Measurements from ENCODE around the gene KRTAP10-11.
"Not testable (repeated sequence)": the region's sequence is repeated elsewhere in the genome, so short reads cannot be mapped to it uniquely, and the experiment has no call there.

The KRTAP10-11 gene

DNA sequence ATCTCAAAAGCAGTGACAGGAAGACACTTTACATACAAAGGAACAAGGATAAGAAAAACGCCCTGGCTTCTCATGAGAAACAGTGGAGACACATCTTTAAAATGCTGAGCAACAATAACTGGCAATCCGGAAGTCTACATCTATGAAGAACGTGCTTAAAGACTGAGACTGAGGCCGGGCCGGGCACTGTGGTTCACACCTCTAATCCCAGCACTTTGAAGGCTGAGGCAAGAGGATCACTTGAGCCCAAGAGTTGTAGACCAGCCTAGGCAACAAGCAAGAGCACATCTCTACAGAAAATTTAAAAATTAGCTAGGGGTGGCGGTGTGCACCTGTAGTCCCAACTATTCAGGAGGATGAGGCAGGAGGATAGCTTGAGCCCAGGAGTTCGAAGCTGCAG lies 37.9 kb downstream of the KRTAP10-11 start:
- H4K20me1 ChIP-seq (ENCODE audit: insufficient read depth, low read length) = no peaks in the 10 kb centered on the region
- DNase-seq = no peak
- no peaks in the 10 kb centered on the region for H3K9me2 ChIP-seq (replicated peaks; ENCODE audit: insufficient read depth, low read length)
- TF ChIP-seq, protein P1, sequence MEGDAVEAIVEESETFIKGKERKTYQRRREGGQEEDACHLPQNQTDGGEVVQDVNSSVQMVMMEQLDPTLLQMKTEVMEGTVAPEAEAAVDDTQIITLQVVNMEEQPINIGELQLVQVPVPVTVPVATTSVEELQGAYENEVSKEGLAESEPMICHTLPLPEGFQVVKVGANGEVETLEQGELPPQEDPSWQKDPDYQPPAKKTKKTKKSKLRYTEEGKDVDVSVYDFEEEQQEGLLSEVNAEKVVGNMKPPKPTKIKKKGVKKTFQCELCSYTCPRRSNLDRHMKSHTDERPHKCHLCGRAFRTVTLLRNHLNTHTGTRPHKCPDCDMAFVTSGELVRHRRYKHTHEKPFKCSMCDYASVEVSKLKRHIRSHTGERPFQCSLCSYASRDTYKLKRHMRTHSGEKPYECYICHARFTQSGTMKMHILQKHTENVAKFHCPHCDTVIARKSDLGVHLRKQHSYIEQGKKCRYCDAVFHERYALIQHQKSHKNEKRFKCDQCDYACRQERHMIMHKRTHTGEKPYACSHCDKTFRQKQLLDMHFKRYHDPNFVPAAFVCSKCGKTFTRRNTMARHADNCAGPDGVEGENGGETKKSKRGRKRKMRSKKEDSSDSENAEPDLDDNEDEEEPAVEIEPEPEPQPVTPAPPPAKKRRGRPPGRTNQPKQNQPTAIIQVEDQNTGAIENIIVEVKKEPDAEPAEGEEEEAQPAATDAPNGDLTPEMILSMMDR (IDR thresholded peaks at IDR 0.05; ENCODE audit: low read length) = no peak
- TF ChIP-seq EZH2 (optimal IDR thresholded peaks at IDR 0.05; ENCODE audit: low read depth, low read length) = no peak
- TF ChIP-seq EZH2phosphoT487 (IDR thresholded peaks at IDR 0.05; ENCODE audit: low read length) = no peak
- no peak overlapping the region for H3K9ac ChIP-seq (ENCODE audit: low read length)
- H3K4me1 ChIP-seq (ENCODE audit: low read length) = no peaks in the 10 kb centered on the region
- H3K4me3 ChIP-seq (ENCODE audit: low read length) = no peak overlapping the region
- no peak overlapping the region for H3K27ac ChIP-seq (ENCODE audit: low read length)
- H3K36me3 ChIP-seq (replicated peaks; ENCODE audit: insufficient read depth, low read length) = no peaks in the 10 kb centered on the region
- H3K27me3 ChIP-seq (replicated peaks; ENCODE audit: insufficient read depth, low read length) = peaks cover 99% of the 10 kb centered on the region
- H3K79me2 ChIP-seq (ENCODE audit: low read length) = no peaks in the 10 kb centered on the region
- no peak overlapping the region for H2AFZ ChIP-seq (ENCODE audit: low read length)
- H3K9me3 ChIP-seq (replicated peaks; ENCODE audit: insufficient read depth, low read length) = no peaks in the 10 kb centered on the region
- H3K4me2 ChIP-seq (ENCODE audit: low read depth, low read length) = no peak overlapping the region
- no peaks in the 10 kb centered on the region for H3F3A ChIP-seq (ENCODE audit: insufficient read depth, low read length)

GRCh38 chr21:44684483-44684882 lies 38.3 kb downstream of the KRTAP10-11 start:
- no peaks in the 10 kb centered on the region for H3K79me2 ChIP-seq (ENCODE audit: low read length)
- H3F3A ChIP-seq (ENCODE audit: insufficient read depth, low read length) = no peaks in the 10 kb centered on the region
- H3K9me3 ChIP-seq (replicated peaks; ENCODE audit: insufficient read depth, low read length) = no peaks in the 10 kb centered on the region
- H3K9me2 ChIP-seq (replicated peaks; ENCODE audit: insufficient read depth, low read length) = no peaks in the 10 kb centered on the region
- no peak overlapping the region for H3K27ac ChIP-seq (ENCODE audit: low read length)
- DNase-seq = no peak
- no peaks in the 10 kb centered on the region for H4K20me1 ChIP-seq (ENCODE audit: insufficient read depth, low read length)
- TF ChIP-seq, protein P1 (IDR thresholded peaks at IDR 0.05; ENCODE audit: low read length) = no peak
- TF ChIP-seq EZH2 (optimal IDR thresholded peaks at IDR 0.05; ENCODE audit: low read depth, low read length) (no peak), EZH2phosphoT487 (IDR thresholded peaks at IDR 0.05; ENCODE audit: low read length) (no peak)
- no peak overlapping the region for H3K9ac ChIP-seq (ENCODE audit: low read length)
- H3K36me3 ChIP-seq (replicated peaks; ENCODE audit: insufficient read depth, low read length) = no peaks in the 10 kb centered on the region
- no peak overlapping the region for H3K4me2 ChIP-seq (ENCODE audit: low read depth, low read length)
- no peak overlapping the region for H2AFZ ChIP-seq (ENCODE audit: low read length)
- peaks cover 98% of the 10 kb centered on the region for H3K27me3 ChIP-seq (replicated peaks; ENCODE audit: insufficient read depth, low read length)
- no peaks in the 10 kb centered on the region for H3K4me1 ChIP-seq (ENCODE audit: low read length)
- H3K4me3 ChIP-seq (ENCODE audit: low read length) = no peak overlapping the region

GRCh38 chr21:44685050-44685449 lies 38.8 kb downstream of the KRTAP10-11 start:
- H3K4me1 ChIP-seq (ENCODE audit: low read length); H3K9me2 ChIP-seq (replicated peaks; ENCODE audit: insufficient read depth, low read length); H3K9me3 ChIP-seq (replicated peaks; ENCODE audit: insufficient read depth, low read length); H2AFZ ChIP-seq (ENCODE audit: low read length); H3K27ac ChIP-seq (ENCODE audit: low read length); H3K4me3 ChIP-seq (ENCODE audit: low read length); H3K36me3 ChIP-seq (replicated peaks; ENCODE audit: insufficient read depth, low read length); H3F3A ChIP-seq (ENCODE audit: insufficient read depth, low read length); DNase-seq; H3K4me2 ChIP-seq (ENCODE audit: low read depth, low read length); H3K9ac ChIP-seq (ENCODE audit: low read length); H4K20me1 ChIP-seq (ENCODE audit: insufficient read depth, low read length); H3K79me2 ChIP-seq (ENCODE audit: low read length): not testable (repeated sequence)
- peaks cover 97% of the 10 kb centered on the region for H3K27me3 ChIP-seq (replicated peaks; ENCODE audit: insufficient read depth, low read length)

DNA sequence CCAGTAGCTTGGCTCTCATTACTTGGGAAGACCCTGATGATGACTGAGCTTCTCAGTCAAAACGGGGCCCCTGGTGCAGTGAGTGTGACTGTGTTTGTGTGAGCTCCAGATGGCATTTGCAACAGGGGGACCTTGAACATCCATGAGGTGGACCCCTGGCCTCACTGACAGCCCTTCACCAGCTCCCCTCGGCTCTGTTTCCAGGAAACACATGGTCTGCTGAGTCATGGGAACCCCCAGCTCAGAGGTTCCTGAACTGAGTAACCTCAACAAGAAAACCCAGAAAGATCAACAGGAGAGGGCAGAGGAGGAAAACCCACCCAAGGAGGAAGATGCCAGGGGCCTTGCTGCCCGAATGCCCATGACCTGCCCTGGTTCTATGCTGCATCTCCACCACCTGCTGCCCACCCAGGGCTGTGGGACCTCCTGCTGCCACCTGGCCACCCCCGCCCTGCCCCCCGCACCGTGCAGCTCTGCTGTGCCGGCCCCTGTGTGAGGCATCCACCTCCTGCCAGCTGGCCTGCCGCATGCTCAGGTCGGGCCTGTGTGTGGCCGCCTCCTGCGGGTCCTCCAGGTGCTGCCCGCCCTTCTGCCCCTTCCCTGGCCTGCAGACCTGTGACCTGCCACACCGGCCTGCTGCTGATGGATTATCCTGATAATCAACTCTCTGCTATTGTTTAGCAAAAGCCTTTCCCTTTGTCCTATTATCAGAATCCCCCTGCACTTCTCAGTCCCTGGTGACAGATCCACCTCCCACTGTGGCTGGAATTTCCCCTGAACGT lies 40.0 kb downstream of the KRTAP10-11 start:
- Histone ChIP-seq H3F3A (ENCODE audit: insufficient read depth, low read length) (no peaks in the 10 kb centered on the region), H3K9ac (ENCODE audit: low read length) (no peak overlapping the region), H3K4me3 (ENCODE audit: low read length) (no peak overlapping the region), H3K9me2 (replicated peaks; ENCODE audit: insufficient read depth, low read length) (no peaks in the 10 kb centered on the region), H3K27me3 (replicated peaks; ENCODE audit: insufficient read depth, low read length) (peaks cover 97% of the 10 kb centered on the region), H3K79me2 (ENCODE audit: low read length) (no peaks in the 10 kb centered on the region), H2AFZ (ENCODE audit: low read length) (no peak overlapping the region), H3K27ac (ENCODE audit: low read length) (no peak overlapping the region), H3K9me3 (replicated peaks; ENCODE audit: insufficient read depth, low read length) (no peaks in the 10 kb centered on the region), H3K36me3 (replicated peaks; ENCODE audit: insufficient read depth, low read length) (no peaks in the 10 kb centered on the region), H3K4me2 (ENCODE audit: low read depth, low read length) (no peak overlapping the region), H4K20me1 (ENCODE audit: insufficient read depth, low read length) (no peaks in the 10 kb centered on the region), H3K4me1 (ENCODE audit: low read length) (no peaks in the 10 kb centered on the region)
- TF ChIP-seq EZH2phosphoT487 (IDR thresholded peaks at IDR 0.05; ENCODE audit: low read length) (no peak), EZH2 (optimal IDR thresholded peaks at IDR 0.05; ENCODE audit: low read depth, low read length) (no peak)
- TF ChIP-seq, protein P1 (IDR thresholded peaks at IDR 0.05; ENCODE audit: low read length) = no peak
- no peak for DNase-seq

Measured in MM.1S (cell line).